Measurements from ENCODE around the gene COPS7A.

The COPS7A gene

GRCh38 chr12:6768990-6769389, 45.1 kb downstream of the COPS7A start:
- in situ Hi-C loops (cut with MboI; ENCODE audit: low sequenced_read_pairs), result no loop called here

- in situ Hi-C loops (cut with MboI; ENCODE audit: low sequenced_read_pairs), result no loop called here
These were observed 45.8 kb downstream of the COPS7A start for GRCh38 chr12:6769666-6770065.

GRCh38 chr12:6770094-6770493, 46.2 kb downstream of the COPS7A start:
- in situ Hi-C loops (cut with MboI; ENCODE audit: low sequenced_read_pairs), result no loop called here

GRCh38 chr12:6770600-6770999, 46.8 kb downstream of the COPS7A start:
- in situ Hi-C loops (cut with MboI; ENCODE audit: low sequenced_read_pairs), result no loop called here

- in situ Hi-C loops (cut with MboI; ENCODE audit: low sequenced_read_pairs), result no loop called here
These were observed 47.2 kb downstream of the COPS7A start for GRCh38 chr12:6771091-6771495.

GRCh38 chr12:6771509-6772330, 47.9 kb downstream of the COPS7A start:
- in situ Hi-C loops (cut with MboI; ENCODE audit: low sequenced_read_pairs), result no loop called here

GRCh38 chr12:6772331-6772695, 48.5 kb downstream of the COPS7A start, which contains the start of gene LAG3:
Gene LAG3 (plus strand): TSS chr12:6772520. CDS start chr12:6772853, 333 bp downstream.
- in situ Hi-C loops (cut with MboI; ENCODE audit: low sequenced_read_pairs), result no loop called here

GRCh38 chr12:6772726-6773589, 49.1 kb downstream of the COPS7A start:
- in situ Hi-C loops (cut with MboI; ENCODE audit: low sequenced_read_pairs), result no loop called here

- in situ Hi-C loops (cut with MboI; ENCODE audit: low sequenced_read_pairs), result no loop called here
These were observed 49.9 kb downstream of the COPS7A start for GRCh38 chr12:6773590-6774351.

- in situ Hi-C loops (cut with MboI; ENCODE audit: low sequenced_read_pairs), result no loop called here
These were observed 50.7 kb downstream of the COPS7A start for GRCh38 chr12:6774499-6775062.

- in situ Hi-C loops (cut with MboI; ENCODE audit: low sequenced_read_pairs), result no loop called here
These were observed 51.6 kb downstream of the COPS7A start for GRCh38 chr12:6775185-6776174.

GRCh38 chr12:6777386-6777785, 53.5 kb downstream of the COPS7A start:
- in situ Hi-C loops (cut with MboI; ENCODE audit: low sequenced_read_pairs), result no loop called here

- in situ Hi-C loops (cut with MboI; ENCODE audit: low sequenced_read_pairs), result no loop called here
These were observed 54.3 kb downstream of the COPS7A start for GRCh38 chr12:6778217-6778573.

- in situ Hi-C loops (cut with MboI; ENCODE audit: low sequenced_read_pairs), result no loop called here
These were observed 55.0 kb downstream of the COPS7A start for GRCh38 chr12:6778574-6779550.

- in situ Hi-C loops (cut with MboI; ENCODE audit: low sequenced_read_pairs), result no loop called here
These were observed 56.0 kb downstream of the COPS7A start for GRCh38 chr12:6779708-6780432.

GRCh38 chr12:6780573-6780972, 56.7 kb downstream of the COPS7A start:
- in situ Hi-C loops (cut with MboI; ENCODE audit: low sequenced_read_pairs), result no loop called here

Measured in HL-60/S4 (cell line).